ENCODE data around the gene PSMD14.

Gene PSMD14

GRCh38 chr2:161438598-161438997 lies 130.4 kb downstream of the PSMD14 start:
- H3K27ac Mint-ChIP-seq, result no peak overlapping the region
- no peak overlapping the region for H3K4me3 Mint-ChIP-seq
- peaks cover 12% of the 10 kb centered on the region for H3K27me3 Mint-ChIP-seq
- ATAC-seq (ENCODE audit: low read depth) (no peak), DNase-seq (ENCODE audit: low spot score in 2 of 2) (no peak)
- H3K9me3 Mint-ChIP-seq, result peaks cover 4% of the 10 kb centered on the region
- no peaks in the 10 kb centered on the region for H3K4me1 Mint-ChIP-seq
- H3K36me3 Mint-ChIP-seq, result no peaks in the 10 kb centered on the region

GRCh38 chr2:161445097-161445496 lies 136.9 kb downstream of the PSMD14 start:
- Mint-ChIP-seq H3K27me3 (peaks cover 5% of the 10 kb centered on the region), H3K4me1 (no peaks in the 10 kb centered on the region), H3K27ac (no peak overlapping the region), H3K4me3 (no peak overlapping the region), H3K36me3 (no peaks in the 10 kb centered on the region), H3K9me3 (no peaks in the 10 kb centered on the region)
- no peak for ATAC-seq (ENCODE audit: low read depth)
- no peak for DNase-seq (ENCODE audit: low spot score in 2 of 2)

GRCh38 chr2:161448431-161448830 lies 140.2 kb downstream of the PSMD14 start:
- no peaks in the 10 kb centered on the region for H3K9me3 Mint-ChIP-seq
- H3K4me1 Mint-ChIP-seq, result no peaks in the 10 kb centered on the region
- ATAC-seq (ENCODE audit: low read depth) (no peak), DNase-seq (ENCODE audit: low spot score in 2 of 2) (no peak)
- H3K27me3 Mint-ChIP-seq, result peaks cover 3% of the 10 kb centered on the region
- H3K4me3 Mint-ChIP-seq, result no peak overlapping the region
- no peak overlapping the region for H3K27ac Mint-ChIP-seq
- H3K36me3 Mint-ChIP-seq, result no peaks in the 10 kb centered on the region

All from memory B cell (primary cell).